Measurements from ENCODE around the gene PRRC2C. TPM values are rescaled to one million over a fixed set of nuclear protein-coding genes. Genes with fewer than 3 reads are reported as not detected.

PRRC2C gene
- total and polyA plus RNA-seq, 2 donors: 43.4 to 45.8 TPM

- Histone ChIP-seq H3K4me1 (ENCODE audit: control insufficient read depth in 2 of 2, insufficient read depth in 2 of 2, low read length in 2 of 2) (no peaks in the 10 kb centered on the region), H3K27ac (ENCODE audit: low read depth in 1 of 2, low read length in 1 of 2) (no peak overlapping the region), H3K9me3 (ENCODE audit: control insufficient read depth in 2 of 2, insufficient read depth in 1 of 2, low read length in 1 of 2) (no peaks in the 10 kb centered on the region), H3K4me3 (ENCODE audit: low read length in 2 of 2) (no peak overlapping the region), H3K27me3 (ENCODE audit: control insufficient read depth in 2 of 2, insufficient read depth in 1 of 2, low read length in 1 of 2) (no peaks in the 10 kb centered on the region), H3K36me3 (ENCODE audit: control insufficient read depth in 2 of 2, insufficient read depth in 2 of 2, low read length in 1 of 2) (no peaks in the 10 kb centered on the region)
- WGBS: 95% methylated on average over 4 of the region's 4 CpGs
- no peak for DNase-seq (ENCODE audit: low read depth in 6 of 9, low spot score in 9 of 9)
Observed at GRCh38 chr1:171642197-171642596, 156.9 kb downstream of the PRRC2C start.

Other genes with a start within 250 kb of the PRRC2C start
- 5.6 TPM for gene FMO1, start 237.0 kb upstream of the PRRC2C start, total RNA-seq
- 10.8 TPM for gene FMO1, start 237.0 kb upstream of the PRRC2C start, polyA plus RNA-seq
- gene FMO4, start 171.3 kb upstream of the PRRC2C start, total RNA-seq: 2.5 TPM
- 6.9 TPM for gene FMO4, start 171.3 kb upstream of the PRRC2C start, polyA plus RNA-seq
- not detected for gene MYOCOS, start 136.7 kb downstream of the PRRC2C start, total RNA-seq
- gene MYOCOS, start 136.7 kb downstream of the PRRC2C start, polyA plus RNA-seq: 0.07 TPM
- gene MYOC, start 167.2 kb downstream of the PRRC2C start, total RNA-seq: 0.28 TPM
- gene MYOC, start 167.2 kb downstream of the PRRC2C start, polyA plus RNA-seq: 1.5 TPM